HEK293 (cell line): ENCODE results near the gene KMO.

Experiments used
- CTCF ChIP-seq: fragments of 450-650 bp; formaldehyde crosslinking; IDR thresholded peaks from 2 replicates; pipeline ENCODE4 v1.5.1; 2016; ENCODE audit warnings: missing biosample characterization, missing genetic modification characterization
- REST ChIP-seq: fragments of 450-650 bp; formaldehyde crosslinking; IDR thresholded peaks from 2 replicates; pipeline ENCODE4 v1.5.1; 2016; ENCODE audit warnings: missing biosample characterization, missing genetic modification characterization
- ZFP41 ChIP-seq: fragments of 450-650 bp; formaldehyde crosslinking; IDR thresholded peaks from 2 replicates; pipeline ENCODE4 v1.5.1; 2016; ENCODE audit warnings: missing biosample characterization, missing genetic modification characterization, borderline replicate concordance
- ZNF473 ChIP-seq: fragments of 450-650 bp; formaldehyde crosslinking; IDR thresholded peaks from 2 replicates; pipeline ENCODE4 v1.5.1; 2017; ENCODE audit warnings: missing biosample characterization, missing genetic modification characterization
- ZNF513 ChIP-seq: fragments of 450-650 bp; IDR thresholded peaks from 2 replicates; pipeline ENCODE4 v1.5.1; 2018; ENCODE audit warnings: missing biosample characterization, missing genetic modification characterization
- ZSCAN4 ChIP-seq: fragments of 450-650 bp; formaldehyde crosslinking; IDR thresholded peaks from 2 replicates; pipeline ENCODE4 v1.5.1; 2017; ENCODE audit warnings: missing biosample characterization, missing genetic modification characterization

- TF ChIP-seq REST (tag by site-specific recombination) = no peak
- TF ChIP-seq ZFP41 (tag by site-specific recombination) = no peak
- TF ChIP-seq ZNF513 = no peak
- no peak for TF ChIP-seq CTCF (tag by site-specific recombination)
- TF ChIP-seq ZSCAN4 (tag by site-specific recombination) = no peak
- TF ChIP-seq ZNF473 (tag by site-specific recombination) = no peak
Measured at GRCh38 chr1:241603731-241604245, 71.6 kb downstream of the KMO start.
